Activated CD8-positive, alpha-beta memory T cell treated with anti-CD3 and anti-CD28 coated beads, Interleukin-2, amount 50 U/mL, for 4 hours (primary cell): ENCODE results near the gene FTSJ3.
A peak's percentile ranks its signal among the peaks of the same experiment; 100 is the strongest.
"Not testable (repeated sequence)": the region's sequence is repeated elsewhere in the genome, so short reads cannot be mapped to it uniquely, and the experiment has no call there.

Source experiments
- DNase-seq: peaks from one replicate; pipeline ENCODE4 v3.0.0-alpha.2; 2020

The FTSJ3 gene, protein sequence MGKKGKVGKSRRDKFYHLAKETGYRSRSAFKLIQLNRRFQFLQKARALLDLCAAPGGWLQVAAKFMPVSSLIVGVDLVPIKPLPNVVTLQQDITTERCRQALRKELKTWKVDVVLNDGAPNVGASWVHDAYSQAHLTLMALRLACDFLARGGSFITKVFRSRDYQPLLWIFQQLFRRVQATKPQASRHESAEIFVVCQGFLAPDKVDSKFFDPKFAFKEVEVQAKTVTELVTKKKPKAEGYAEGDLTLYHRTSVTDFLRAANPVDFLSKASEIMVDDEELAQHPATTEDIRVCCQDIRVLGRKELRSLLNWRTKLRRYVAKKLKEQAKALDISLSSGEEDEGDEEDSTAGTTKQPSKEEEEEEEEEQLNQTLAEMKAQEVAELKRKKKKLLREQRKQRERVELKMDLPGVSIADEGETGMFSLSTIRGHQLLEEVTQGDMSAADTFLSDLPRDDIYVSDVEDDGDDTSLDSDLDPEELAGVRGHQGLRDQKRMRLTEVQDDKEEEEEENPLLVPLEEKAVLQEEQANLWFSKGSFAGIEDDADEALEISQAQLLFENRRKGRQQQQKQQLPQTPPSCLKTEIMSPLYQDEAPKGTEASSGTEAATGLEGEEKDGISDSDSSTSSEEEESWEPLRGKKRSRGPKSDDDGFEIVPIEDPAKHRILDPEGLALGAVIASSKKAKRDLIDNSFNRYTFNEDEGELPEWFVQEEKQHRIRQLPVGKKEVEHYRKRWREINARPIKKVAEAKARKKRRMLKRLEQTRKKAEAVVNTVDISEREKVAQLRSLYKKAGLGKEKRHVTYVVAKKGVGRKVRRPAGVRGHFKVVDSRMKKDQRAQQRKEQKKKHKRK

DNA sequence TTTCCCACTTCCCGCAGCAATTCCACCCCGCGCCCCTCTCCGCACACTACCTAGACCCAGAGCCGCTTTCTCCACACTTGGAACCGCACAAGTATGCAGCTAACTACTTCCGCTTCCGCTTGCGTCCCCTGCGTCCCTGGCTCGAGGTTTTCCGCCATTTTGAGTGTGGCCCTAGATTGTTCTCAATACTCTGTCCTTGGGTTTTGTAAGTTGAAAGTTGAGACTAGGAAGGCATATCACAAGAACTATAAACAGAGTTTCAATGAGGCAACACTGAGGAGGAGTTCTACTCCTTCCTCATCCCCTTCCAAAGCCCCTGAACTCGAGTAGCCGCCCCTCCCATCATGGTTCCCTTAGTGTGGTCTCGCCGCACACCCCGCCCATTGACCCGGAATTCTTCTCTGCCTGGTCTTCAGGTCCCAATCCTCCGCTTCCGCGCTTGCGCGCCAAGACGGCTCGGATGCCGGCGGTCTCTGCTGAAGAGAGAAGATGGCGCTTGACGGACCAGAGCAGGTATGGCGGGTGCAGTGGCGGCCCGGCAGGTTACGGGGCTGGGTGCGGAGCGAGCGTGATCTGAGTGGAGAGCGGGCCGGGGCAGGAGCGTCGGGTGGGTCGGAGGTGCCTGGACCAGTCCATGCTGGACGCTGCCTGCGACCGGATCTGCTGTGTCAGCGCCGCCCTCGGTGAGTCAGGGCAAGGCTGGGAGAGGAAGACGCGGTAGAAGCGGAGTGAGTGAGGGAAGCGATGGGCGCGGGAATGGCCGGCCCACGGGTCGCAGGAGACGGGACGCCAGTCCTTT lies at the start of gene FTSJ3, which contains the start of gene PSMC5:
FTSJ3 (minus strand) TSS at position 662 of the 799 bp plus-strand sequence. CDS start 761 bp downstream, outside the sequence.
PSMC5 (plus strand) TSS at position 430 of the 799 bp plus-strand sequence; CDS start at position 490, 60 bp downstream.
- DNase-seq, result peak; percentile 92

DNA sequence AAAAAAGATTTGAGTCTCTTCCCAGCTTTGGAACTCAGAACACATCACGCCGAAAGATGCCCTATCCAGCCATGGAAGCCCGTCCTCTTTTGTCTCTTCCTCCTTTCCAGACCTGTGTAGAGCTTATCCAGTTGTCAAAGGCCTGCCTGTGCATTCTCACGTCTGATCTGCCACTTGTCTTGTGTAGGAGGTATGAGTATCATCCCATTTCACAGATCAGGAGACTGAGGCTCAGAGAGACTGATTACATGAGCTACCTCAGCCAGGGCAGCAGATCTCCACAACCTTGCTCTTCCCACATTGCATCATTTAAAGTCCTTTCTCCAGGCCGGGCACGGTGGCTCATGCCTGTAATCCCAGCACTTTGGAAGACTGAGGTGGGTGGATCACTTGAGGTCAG lies 47.2 kb upstream of the FTSJ3 start:
- not testable (repeated sequence) for DNase-seq

DNA sequence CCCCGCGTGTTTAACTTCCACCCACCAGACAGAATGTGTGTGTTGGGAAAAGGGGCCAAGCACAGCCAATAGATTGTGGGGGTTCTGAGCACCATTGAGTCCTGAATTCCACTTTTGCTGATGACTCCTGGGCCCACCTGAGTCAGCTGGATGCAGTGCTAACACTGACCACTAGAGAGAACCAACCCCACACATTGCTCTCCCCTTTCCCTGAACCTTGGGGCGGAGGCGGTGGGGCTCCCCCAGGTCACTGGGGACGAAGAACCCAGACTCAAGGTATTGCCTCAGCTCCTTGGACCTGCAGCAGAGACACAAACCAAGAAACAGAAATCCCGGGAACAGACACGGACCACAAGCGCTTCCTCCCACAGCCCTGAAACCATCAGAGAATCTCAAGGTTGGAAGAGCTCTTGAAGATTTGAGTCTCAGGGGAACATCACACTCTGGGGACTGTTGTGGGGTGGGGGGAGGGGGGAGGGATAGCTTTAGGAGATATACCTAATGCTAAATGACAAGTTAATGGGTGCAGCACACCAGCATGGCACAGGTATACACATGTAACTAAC lies 46.7 kb upstream of the FTSJ3 start:
- not testable (repeated sequence) for DNase-seq

DNA sequence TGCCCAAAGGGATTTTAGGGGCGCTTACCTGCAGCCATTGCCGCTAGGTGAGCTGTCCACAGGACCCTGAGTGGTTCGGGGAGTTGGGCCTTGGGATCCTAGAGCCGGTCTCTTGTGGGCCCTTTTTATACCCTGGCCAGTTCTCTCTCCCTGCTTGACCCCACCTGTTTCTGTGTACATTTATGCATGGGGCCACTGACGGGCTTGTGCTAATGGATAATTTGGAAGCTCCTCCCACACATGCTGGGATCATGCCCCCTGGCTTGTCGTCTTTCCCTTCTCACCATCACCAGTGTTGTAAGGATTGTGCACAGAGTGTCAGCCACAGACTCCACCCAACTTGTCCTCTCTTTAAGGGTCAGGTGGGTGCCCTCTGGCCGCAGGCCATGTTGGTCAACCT lies 46.1 kb upstream of the FTSJ3 start, which contains the start of gene CSH2:
CSH2 (minus strand) TSS at position 101 of the 400 bp plus-strand sequence; CDS start at position 38, 63 bp downstream.
- not testable (repeated sequence) for DNase-seq

DNA sequence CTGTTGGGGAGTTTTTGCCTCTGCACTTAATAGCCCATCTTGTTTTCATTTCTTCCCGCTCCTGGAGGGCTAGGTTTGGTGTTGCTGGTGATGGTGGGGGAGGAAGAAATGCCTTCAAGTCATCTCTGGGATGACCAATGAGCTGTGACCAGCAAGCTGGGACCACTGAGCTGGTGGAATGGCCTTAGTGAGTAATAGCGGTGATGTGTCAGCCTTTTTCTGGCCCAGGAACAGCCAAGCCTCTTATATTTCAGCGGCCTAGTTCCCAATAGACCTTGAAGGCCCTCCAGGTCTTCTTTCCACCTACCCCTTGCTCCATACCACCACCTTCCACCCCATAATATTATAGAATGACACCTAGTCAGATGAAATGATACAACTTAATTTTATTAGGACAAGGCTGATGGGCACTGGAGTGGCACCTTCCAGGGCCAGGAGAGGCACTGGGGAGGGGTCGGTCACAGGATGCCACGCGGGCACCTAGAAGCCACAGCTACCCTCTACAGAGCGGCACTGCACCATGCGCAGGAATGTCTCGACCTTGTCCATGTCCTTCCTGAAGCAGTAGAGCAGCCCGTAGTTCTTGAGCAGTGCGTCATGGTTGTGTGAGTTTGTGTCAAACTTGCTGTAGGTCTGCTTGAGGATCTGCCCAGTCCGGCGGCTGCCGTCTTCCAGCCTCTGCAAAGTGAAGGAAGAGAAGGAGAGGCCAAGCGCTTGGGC lies 44.3 kb upstream of the FTSJ3 start:
- DNase-seq, result not testable (repeated sequence)

DNA sequence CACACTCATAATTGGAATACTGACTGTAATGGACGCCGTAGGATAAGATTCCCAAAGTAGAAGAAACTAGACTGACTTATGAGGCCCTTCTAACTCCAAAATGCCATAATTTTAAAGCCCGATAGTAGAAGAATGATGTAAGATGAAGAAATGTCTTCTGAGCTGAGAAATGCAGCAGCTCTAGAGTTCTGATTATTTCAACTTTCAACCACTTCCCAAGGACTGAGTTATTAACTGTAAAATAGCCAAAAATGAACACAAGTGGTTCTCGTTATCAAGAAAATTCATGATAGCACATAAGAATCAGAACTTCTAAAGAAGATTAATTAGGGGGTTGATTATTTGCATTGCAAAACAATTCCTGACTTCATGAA lies 42.8 kb upstream of the FTSJ3 start:
- DNase-seq, result not testable (repeated sequence)

DNA sequence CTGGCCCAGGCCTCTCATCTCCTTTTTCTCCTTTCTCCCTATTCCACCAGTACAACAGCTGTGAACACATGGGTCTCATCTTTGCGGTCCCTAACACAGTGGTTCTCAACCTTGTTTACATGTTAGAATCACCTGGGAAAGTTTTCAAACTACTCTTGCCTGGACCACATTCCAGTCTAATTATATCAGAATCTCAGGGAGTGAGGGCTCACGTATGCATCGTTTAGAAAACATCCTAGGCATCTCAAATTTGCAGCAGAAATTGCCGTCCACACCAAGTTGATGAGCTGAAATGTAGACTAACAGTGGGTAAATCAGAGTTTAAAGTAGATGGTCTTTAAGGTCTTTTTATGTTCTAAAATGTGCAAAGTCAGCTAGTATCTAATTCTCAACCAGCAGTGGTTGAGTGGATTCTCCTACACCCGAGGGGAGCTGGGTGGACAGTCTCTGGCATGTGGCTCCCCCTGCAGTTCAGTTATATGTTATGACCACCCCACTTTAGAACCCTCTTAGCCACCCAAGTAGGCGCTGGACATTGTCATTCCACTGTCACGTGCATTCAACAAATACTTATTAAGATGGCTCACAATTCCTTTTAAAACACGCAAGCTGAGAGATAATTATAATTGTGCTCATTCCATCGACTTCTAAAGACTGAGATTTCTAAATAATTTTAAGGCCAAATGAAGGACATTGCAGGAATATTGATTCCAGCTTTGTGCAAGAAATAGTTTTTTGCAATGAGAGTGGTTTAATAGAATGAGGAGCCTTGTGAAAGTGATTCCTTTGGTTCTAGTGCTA lies 42.2 kb upstream of the FTSJ3 start:
- DNase-seq, result not testable (repeated sequence)

DNA sequence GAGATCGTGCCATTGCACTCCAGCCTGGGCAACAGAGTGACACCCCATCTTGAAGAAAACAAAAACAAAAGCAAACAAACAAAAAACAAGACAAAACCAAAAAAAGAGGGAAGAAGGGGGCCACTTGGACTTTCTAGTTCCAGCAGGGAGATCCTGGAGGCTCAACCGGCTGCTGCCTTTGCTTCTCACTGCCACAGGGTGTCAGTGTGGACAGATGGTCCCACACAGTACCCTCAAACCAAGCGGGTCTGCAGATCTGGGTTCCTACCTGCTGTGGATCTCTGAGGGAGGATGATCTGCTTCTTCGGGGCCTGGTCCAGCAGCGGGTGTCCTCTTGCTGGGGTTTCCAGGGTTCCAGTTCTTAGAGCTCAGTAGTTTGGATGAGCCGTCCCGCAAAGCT lies 39.2 kb upstream of the FTSJ3 start:
- DNase-seq, result not testable (repeated sequence)

DNA sequence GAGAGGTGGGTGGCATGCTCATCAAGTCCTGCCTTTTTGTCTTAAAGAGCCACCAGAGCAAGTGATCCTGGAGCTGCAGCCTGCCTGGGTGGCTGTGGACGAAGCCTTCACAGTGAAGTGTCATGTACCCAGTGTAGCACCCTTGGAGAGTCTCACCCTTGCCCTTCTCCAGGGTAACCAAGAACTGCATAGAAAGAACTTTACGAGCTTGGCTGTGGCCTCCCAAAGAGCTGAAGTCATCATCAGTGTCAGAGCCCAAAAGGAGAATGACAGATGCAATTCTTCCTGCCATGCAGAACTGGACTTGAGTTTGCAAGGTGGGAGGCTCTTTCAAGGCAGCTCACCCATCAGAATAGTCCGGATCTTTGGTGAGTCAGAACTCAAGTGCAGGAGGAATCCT lies 31.8 kb upstream of the FTSJ3 start:
- DNase-seq, result no peak

DNA sequence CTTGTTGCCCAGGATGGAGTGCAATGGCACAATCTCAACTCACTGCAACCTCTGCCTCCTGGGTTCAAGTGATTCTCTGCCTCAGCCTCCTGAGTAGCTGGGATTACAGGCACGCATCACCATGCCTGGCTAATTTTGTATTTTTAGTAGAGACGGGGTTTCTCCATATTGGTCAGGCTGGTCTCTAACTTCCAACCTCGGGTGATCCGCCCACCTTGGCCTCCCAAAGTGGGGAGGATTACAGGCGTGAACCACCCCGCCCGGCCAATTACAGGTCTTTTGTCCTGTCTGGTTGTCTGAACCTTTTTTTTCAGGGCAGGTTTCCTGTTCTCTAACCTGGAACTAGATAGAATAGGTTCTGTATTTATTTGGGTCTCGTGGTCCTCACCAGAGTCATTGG lies 29.0 kb upstream of the FTSJ3 start:
- DNase-seq, result not testable (repeated sequence)

DNA sequence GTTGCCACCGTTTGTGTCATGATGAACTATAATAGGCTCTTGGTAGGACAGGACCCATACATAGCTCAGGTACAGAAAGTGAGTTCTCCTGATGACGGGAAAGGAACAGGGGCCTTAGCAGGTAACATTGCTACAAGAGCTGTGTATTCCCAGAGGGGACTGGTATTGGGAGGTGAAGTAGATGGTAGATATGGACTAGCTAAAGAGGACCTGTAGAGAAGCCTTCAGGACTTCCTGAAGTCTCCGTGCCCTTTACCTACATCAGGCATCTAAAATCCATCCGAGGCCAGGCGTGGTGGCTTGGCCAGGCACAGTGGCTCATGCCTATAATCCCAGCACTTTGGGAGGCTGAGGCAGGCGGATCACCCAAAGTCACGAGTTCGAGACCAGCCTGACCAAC lies 27.7 kb upstream of the FTSJ3 start:
- no peak for DNase-seq

DNA sequence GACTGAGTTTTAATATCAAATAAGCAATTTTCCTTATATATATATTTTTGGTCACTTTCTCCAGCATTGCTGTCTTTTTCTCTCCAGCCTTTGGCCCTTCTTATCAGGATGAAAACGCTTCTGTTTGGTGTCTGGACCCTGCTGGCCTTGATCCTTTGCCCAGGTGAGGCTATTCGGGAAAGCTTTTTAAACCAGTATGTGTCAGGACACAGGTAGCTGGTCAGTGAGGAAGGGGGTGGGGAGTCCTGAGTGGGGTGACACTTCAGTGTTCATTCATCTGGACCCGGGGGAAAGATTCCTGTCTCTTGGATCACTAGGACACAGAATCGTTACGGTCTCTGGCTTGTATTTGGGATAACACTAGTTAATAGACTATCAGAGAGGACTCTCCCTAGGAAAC lies 27.2 kb upstream of the FTSJ3 start:
- no peak for DNase-seq

DNA sequence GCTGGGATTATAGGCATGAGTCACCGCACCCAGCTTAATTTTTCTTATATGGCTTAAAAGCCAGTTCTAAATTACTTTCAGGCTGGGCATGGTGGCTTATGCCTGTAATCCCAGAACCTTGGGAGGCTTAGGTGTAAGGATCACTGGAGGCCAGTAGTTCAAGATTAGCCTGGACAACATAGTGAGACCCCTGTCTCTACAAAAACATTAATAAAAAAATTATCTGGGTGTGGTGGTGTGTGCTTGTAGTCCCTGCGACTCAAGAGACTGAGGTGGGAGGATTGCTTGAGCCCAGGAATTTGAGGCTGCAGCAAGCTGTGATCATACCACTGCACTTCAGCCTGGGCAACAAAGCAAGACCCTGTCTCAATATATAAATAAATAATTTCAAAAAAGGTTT lies 25.8 kb upstream of the FTSJ3 start:
- no peak for DNase-seq

DNA sequence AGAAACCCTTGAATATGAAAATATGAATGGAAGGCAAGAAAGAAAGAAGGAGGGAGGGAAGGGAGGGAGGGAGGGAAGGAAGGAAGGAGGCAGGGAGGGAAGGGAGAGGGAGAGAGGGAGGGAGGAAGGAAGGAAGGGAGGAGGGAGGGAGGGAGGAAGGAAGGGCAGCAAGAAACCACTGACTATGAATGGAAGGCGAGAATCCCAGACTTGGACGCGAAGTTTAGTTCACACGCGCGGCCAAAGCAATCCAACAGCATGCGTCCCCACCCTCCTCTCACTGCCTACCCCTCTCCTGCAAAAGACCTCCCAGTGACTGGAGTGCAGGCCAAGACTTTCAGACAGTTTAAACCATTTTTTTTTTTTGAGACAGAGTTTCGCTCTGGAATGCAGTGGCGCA lies 22.9 kb upstream of the FTSJ3 start:
- DNase-seq, result no peak

DNA sequence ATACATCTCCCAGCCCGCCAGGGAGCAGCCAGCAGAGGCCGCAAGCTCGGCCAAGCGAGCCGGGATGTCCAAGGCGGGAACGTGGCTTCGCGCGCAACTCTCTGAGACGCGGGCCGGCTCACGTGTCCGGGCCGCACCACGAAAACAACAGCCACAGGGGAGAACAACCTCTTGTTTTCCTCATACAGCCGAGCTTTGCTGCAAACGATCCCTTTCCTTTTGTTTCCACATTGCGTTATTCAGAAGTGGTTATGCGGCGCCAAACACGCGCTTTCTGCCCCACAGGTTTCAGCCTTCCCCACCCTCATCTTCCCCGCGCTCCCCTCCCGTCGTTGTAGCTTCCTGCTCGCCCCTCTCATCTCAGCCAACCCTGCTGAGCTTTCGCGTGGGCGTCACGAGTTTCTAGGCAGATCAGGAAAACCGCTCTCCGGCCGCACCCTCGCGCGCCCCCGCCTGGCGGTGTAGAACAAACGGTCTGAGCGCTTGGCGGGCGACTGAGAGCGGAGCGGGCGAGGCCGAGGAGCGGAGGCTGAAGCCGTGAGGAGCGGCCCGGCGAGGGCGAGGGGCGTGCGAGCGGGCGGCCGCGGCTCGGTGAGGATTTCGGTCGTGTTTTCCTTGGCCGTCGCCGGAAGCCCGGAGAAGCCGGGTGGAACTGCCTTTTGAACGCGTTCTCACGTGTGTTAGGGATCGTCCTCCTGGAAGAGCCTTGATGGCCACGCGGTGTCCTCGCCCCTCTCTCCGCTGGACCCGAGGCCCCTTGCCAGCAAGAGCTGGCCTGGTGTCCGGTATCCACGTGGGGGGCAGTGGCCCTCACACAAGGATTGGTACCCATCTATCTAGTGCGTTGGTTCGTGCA lies 21.6 kb upstream of the FTSJ3 start:
- DNase-seq, result peak; percentile 96

DNA sequence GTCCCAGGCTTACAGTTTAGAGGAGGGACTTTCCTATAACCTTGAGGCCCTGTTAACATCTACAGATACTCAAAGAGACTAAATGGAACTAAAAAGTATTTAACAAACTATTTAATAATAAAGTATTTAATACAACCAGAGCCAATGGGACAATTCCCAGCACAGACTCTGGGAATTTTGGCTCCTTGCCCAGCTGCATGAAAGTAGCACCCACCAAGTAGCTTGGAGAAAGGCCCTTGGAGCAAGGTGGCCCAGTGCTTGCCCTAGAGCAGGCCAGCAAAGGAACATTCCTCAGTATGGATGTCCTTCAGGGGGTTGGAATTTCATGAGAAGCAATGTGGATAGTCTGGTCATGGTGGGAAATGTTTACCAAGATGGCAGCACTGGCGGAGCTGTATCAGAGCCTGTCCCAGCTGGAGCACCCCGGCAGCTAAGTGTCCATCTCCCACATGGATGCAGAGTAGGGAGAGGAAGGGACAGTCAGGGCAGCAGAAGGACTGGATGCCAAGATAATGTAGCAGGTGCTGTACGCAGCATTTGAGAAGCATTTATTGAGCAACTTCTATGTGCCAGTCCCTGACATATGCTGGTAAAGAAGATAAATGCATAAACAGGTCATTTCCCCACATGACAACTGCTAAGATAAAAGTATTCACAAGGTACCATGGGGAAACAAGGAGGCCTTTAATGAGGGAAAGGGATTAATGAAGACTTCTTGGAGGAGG lies 20.2 kb upstream of the FTSJ3 start:
- DNase-seq, result no peak

DNA sequence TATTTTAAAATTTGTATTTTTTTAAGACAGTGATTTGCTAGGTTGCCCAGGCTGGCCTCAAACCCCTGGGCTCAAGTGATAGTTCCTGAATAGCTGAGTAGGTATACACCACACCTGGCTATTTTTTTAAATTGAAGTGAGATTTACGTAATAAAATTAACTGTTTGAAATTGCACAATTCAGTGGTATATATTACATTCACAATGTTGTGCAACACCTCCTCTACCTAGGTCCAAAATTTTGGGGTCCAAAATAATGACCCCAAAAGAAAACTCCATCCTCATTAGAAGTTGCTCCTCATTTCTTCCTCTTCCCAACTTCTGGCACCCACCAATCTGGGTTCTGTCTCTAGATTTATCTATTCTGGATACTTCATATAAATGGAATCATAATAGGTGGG lies 18.0 kb upstream of the FTSJ3 start:
- no peak for DNase-seq

DNA sequence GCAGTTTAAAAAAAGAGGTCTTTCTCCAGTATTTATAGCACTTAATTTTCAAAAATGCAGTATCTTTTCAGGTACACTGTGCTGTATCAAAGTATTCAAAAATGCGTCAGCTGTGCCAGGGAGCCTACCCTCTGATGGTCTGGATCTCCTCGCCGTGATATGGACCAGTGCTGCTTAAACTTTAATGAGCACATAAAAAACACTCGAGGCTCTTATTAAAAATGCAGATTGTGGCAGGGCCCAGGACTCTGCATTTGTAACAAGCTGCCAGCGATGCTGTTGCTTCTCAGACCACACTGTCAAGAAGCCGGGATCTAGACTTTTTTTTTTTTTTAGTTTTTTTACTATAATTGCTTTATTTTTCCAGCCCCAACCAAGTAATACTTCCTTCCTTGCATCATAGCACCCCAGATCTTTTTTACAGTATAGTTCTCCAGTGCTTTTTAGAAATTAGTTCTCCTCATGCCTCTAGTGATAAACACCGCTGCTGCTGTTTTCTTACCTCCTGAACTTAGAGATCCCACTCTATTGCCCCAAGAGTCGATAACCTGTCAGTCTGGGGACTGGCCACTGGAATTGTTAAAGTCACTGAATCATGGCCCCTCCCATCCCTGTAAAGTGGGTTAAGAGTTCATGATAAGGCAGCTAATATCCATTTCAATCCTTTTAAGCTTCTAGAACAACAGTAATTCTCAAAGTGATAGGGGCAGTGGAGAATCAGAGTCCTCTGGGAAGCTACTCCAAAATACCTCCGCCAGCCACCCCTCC lies 16.6 kb upstream of the FTSJ3 start:
- DNase-seq, result no peak
